Stimulated activated CD8-positive, alpha-beta memory T cell treated with anti-CD3 and anti-CD28 coated beads, Interleukin-12 subunit alpha, Interleukin-12 subunit beta, amount 100 ng/mL, for 24 hours (primary cell): ENCODE measurements around the gene GCLC.

ENCODE experiments used
- DNase-seq: peaks from one replicate; pipeline ENCODE4 v3.0.0-alpha.2; 2020; ENCODE audit errors: extremely low read depth

Gene GCLC

DNA sequence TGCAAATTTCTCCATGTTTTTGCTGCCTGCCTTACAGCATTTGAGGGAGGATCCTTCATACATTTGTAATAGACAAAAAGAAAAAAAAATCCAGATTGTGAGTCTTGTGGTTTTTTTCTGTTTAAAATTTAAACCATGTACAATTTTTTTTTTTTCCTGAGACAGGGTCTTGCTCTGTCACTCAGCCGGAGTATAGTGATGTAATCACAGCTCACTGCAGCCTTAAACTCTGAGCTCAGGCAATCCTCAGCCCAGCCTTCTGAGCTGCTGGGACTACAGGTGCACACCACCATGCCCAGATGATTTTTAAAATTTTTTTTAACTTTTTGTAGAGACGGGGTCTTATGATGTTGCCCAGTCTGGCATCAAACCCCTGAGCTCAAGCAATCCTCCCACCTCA is 97.0 kb downstream of the GCLC start:
- no peak for DNase-seq
